Ecto neural progenitor cell (in vitro differentiated cells): ENCODE measurements around the gene BCAS3.

Experiments
- DNase-seq: peaks from one replicate; pipeline ENCODE4 v3.0.0-alpha.2; 2018; ENCODE audit warnings: low spot score

The BCAS3 gene

DNA sequence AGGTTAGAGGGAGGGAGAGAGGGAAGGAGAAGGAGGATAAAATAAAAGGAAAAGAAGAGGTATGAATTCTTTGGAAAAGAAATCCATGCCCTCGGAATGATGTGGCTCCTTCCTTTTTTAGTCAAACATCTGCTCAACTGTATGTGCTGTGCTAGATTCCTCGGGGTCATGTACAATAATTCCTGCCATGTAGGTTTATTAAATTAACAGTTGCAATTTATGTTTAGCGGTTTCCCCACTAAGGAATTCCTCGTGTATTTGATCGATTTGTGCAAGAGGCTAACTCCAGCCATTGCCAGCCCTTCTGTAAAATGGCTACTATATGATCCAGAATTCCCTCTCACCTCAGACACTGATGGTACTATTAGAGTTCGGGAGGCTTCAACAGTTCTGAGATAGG is 639.0 kb downstream of the BCAS3 start:
- DNase-seq, result no peak

DNA sequence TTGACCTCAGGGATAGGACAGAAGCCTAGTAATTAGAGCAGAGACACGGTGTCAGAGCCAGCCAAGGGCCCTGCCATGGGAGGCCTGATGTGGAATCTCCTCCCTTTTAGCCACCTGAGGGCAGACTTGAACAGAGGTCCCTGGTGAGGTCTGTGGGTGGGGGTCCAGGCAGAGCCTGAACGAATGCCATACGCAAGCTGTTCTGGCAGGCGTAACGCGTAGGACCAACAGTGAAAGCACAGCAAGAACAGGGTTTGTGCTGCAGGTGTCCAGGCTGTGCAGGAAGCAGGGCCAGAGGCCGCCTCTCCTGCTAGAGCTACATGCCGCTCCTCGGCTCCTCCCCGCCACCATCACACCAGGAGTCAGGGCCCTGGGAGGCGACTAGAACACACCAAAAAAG is 640.1 kb downstream of the BCAS3 start:
- DNase-seq, result no peak

DNA sequence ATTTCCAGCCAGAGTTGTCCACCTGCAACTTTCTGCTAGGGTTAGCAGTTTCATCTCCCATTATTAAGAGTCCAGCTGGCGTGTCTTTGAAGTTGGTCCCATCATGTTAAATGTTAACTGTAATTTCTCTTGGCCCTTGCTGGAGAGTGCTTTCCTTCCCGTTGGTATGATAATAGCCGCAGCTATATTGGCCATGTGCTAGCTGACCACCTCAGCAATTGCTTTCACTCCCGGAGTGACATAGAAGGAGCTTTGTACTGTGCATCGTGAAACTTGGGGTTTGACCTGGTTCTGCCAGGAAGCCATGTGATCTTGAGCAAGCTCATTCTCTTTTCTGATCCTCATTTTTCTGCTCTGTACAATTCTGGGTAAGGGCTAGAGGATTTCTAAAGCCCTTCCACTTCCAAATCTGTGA is 641.0 kb downstream of the BCAS3 start:
- no peak for DNase-seq

DNA sequence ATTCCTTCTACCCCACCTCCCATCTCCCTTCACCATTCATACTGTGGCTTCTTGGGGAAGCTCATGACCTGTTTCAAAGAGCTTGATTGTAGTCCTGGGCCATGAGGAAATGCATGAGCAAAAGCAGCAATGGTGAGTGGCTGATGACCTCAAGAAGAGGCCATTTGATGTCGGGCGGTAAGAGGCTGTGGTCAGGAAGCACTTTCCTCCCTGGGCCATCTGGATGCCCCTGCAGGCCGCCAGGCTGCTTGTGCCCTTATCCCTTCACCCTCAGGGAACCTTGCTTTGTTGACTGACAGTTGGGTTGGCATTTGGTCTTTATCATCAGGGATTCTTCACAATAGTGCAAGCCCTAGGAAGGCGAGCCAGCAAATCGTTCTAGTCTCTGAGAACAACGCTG is 643.7 kb downstream of the BCAS3 start:
- DNase-seq, result no peak

DNA sequence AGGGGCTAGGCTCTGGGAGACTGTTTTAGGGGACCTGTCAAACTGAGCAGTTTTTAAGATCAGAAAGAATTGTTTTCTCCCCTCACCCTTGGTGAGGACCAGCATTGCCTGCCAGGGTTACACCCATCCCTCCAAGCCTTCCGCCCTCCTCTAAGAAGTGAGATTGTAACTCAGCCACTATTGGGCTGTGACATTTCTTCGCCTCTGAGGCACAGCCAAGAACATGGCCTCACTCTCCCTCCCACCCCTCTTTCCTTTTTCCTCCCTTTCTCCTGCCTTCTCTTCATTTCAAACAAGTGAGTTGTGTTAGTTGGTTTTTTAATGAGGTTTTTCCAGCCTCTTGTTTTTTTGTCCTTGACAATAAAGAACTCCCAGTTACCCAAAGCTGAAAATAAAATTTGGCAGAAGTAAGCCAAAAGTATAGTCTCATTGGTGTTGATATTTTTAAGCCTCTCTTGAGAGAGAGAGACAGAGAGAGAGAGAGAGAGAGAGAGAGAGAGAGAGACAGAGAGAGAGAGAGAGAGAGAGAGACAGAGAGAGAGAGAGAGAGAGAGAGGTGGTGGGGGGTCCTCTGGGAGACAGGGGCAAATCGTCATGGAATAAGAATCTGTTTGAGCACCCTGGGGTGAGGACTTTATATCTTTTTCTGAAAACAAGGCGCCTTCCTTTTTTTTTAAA is 644.8 kb downstream of the BCAS3 start:
- DNase-seq, result no peak

DNA sequence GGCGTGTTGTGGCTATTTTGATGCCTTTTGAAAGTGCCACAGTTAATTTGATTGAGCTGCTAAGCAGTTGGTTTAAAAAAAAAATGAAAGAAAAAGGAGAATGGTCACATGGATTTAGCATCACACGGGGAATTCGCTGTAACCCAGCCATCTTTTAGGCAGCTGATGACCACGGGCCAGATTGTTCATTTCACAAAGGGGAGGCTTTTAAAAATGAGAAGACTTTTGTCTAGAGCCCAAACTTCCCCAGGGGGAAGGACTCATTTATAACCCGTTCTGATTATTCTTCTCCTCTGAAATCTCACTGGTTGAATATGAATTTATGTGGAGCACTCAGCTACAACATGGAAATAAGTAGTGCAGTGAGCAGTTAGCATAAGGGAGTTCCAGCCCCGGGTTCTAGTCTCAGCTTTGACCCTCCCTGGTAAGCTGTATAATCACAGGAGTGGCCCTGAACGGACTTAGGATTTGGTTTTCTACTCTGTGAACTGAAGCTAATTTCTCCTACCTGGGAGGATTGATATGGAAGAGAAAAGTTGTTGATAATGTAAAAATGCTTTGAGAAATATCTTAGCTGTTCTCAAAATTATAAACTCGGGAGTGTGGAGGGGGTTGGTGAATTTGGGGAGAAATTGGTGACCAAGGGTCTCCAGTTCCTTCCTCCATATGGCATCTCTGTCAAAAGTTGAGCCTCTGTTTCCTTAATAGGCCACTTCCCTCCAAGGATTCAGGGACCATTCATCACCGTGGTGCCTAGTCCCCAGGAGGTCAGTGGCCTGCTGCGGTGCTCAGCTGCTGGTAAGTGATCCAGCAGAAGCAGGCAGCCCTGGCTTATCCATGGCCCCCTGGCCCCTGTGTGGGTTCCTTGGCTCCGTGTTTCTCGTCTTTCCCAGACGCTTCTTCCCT is 645.6 kb downstream of the BCAS3 start:
- DNase-seq, result no peak

DNA sequence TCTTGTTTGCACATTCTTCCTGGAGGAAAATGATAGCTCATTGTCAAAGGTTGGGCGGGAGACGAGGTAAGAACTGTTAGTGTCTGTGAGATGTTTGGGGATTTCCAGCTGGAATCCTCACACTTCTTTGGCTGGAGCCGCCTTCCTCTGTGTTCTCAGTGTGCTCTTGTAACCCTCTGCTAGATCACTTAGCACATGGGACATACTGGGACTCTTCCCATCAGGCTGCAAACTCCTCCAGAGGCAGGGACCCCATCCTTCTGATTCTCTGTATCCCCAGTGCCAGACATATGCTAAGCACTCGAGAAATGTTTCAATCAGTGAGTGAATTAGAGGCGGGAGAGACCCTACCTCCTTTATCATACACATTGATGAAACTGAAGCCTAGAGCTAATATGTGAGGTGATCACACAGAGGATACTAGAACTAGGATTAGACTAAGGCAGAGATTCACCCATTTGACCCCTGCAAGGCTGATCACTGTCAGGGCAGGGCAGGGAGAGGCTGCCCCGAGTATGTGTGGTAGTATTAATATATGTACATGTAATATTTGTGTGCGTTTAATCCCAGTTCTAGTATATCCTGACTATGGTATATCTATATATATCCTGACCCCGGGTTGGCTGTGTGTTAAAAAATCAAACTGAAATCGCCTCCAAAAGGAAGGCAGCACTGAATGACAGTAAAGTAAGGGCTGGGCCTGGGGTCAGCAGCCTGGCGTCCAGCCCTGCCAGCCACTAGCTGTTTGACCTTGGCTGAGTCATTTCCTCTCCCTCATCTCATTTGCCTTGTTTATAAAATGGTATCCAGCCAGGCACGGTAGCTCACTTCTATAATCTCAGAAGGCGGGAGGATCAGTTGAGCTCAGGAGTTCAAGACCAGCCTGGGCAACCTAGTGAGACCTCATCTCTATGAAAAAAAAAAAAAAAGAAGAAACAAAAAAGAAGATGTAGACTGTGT is 646.5 kb downstream of the BCAS3 start:
- DNase-seq, result no peak

DNA sequence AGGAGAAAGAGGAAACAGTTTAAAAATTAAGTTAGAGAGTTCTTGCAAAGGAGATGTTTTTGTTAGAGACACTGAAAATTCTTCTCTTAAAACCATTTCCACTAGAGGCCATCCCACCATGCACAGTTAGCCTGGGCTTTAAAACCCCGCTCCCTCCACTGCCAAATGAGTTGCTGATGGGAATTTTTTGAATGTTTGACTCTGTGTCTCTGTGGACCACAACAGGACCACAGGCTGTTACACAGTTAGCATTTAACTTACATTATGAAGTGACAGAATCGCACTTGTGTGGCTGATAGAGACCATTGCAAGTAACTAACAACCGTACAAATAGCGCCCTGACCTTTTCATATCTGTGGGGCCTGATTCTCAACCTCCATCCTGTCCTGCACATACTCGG is 647.3 kb downstream of the BCAS3 start:
- DNase-seq, result no peak

DNA sequence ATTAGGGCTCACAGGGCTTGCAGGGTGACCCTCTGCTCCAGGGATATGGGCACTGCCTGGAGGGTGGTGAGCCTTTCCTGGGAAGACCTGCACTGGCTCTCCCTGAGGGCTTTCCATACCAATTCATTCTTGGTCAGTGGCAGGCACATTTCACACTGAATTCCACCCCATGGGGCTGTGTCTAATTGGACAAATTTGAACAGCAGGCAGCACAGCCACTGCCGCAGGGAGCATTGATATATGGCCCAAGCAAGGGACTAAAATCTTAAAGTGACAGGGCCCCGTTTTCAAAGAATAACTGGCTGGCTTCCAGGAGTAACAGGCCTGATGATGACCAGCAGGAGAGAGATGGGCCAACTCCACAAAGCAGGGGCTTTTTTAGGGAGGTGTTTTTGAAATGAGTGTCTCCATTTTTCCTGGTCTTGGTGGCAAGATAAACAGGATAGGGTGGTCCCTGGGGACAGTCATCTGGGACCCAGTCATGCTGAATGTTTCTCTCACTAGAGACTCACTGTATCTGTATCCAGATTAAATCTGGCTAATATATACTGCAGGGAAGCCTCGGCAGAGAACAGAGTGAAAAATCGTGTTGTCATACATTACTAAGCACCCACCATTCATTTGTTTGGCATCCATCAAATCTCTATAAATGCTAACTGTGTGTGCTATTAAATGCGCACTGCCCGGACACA is 647.9 kb downstream of the BCAS3 start:
- peak; percentile 61 for DNase-seq

DNA sequence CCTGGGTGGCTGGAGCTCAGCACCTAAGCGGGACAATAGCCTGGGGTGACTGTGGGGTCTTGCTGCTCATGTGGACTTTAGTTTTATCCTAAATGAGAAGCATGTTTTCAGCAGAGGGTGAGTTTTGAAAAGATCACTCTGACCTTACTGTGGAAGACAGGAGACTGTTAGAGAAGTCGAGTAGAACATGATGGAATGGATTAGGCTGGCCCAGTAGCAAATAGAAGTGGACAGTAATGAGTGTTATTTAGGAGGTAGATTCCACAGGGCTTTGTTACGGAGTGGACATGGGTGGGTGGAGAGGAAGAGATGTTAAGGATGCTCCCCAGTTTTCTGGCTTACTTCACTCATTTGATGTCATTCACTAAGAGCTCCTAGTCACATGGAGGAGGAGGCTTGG is 648.7 kb downstream of the BCAS3 start:
- no peak for DNase-seq

DNA sequence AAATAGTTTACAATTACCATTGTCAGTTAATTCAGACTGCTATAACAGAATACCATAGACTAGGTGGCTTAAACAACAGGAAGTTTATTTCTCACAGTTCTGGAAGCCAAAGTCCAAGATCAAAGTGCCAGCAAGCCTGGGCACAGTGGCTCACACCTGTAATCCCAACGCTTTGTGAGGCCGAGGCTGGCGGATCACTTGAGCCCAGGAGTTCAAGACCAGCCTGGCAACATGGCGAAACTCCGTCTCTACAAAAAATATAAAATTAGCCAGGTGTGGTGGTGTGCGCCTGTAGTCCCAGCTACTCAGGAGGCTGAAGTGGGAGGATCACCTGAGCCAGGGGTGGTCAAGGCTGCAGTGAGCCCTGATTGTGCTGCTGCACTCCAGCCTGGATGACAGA is 650.7 kb downstream of the BCAS3 start:
- DNase-seq, result no peak

DNA sequence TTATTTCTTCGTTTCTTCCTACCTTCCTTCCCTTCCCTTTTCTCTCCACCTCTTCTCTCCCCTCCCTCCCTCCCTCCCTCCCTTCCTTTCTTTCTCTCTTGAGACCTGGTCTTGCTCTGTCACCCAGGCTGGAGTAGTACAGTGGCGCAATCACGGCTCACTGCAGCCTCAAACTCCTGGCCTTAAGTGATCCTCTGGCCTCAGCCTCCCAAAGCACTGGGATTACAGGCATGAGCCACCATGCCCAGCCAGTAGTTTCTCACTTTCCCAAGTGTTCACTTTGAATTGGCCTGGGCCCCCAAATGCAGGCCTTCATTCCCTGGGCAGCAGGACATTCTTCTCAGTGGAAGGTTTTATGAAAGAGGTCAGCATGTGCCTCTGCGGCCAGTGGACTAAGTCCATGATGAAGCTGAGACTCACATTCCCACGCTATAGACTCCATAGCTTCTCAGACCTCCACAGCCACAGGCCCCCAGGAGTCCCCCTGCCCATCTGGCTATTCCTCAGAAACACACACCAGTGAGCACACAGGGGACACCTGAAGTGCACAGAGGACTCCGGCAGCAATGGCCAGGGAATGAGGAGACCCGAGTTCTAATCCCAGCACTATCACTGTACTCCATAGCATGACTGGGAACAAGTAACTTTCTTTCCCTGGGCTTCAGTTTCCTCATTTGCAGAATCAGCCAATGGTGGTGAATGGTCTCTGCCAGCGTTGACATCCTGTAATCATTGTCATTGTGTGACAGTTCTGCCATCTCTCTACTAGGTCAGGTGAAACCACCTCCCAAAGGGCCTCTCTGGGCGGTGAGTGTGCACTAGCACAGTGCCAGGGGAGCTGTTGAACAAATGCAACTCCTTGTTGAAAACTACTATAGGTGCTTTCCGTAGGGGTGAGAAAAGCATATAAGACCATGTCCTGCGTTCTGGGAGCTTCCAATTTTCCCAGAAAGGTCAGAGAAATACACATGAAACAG is 652.8 kb downstream of the BCAS3 start:
- DNase-seq, result no peak

DNA sequence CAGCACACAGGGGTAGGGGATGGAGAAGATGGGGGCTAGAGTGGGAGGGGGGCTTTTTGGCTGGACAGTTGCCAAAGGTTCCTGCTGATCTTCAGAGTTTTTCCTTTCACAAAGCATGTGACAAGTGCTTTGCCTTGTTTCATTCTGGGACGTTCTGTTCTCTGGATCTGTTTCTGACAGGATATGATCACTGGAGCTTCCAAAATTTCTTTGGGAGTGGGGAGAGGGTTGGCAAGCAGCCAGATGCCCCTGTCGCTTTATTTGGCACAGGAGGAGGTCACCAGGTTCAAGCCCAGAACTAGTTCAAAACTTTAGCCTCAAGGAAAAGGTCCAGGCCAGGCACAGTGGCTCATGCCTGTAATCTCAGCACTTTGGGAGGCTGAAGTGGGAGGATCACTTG is 653.5 kb downstream of the BCAS3 start:
- DNase-seq, result no peak

DNA sequence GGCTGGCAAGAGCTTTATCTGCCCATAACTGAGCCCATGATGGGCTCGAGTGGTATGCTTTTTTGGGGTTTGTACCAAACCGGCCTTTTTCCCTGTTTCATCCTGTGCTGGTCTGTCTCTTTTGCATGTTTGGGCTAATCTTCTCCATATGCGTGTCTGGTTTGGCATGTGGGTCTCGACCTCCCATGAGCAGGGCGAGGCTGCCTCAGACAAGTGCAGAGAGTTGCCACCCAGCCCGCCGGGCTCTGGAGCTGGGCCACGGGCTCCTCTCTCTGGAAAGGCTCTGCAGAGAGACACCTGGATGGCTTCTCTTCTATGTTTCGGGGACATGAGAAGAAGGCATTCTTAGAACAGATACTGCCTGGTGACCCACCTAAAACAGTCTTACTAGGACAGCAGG is 654.2 kb downstream of the BCAS3 start:
- no peak for DNase-seq

DNA sequence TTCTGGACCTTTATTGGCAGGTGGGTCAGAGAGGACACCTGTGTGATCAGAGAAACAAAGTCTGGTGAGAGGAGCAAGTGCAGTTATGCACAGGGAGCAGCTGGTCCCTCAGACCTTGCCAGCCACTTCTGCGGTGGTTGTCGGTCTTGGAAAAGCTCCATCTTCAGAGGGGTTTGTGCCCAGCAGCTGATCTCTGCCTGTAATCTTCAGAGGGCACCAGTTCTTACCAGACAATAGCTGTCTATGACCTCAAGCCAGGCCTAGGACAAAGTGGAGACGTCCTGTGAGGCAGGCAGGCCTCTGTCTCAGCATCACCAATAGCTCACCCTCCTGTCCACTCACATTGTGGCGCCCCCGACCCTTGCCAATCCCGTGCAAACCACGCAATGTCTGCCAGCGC is 655.5 kb downstream of the BCAS3 start:
- DNase-seq, result no peak

DNA sequence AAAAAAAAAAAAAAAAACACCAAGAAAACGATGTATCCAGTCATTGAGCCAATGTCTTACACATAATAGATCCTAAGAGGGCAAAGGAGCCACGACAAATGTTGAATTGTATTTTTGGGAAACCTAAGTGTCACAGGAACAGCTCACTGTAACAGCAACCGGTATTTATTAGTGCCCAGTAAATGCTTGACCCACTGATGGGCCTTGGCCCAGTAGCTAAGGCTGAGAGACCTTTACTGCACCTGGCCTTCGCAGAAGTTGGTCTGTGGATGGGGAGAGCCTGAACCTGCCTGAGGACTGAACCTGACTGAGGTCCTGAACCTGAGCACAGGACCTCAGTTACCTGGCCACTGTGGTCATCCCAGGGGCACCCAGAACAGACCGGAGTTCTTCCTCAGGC is 657.0 kb downstream of the BCAS3 start:
- no peak for DNase-seq

DNA sequence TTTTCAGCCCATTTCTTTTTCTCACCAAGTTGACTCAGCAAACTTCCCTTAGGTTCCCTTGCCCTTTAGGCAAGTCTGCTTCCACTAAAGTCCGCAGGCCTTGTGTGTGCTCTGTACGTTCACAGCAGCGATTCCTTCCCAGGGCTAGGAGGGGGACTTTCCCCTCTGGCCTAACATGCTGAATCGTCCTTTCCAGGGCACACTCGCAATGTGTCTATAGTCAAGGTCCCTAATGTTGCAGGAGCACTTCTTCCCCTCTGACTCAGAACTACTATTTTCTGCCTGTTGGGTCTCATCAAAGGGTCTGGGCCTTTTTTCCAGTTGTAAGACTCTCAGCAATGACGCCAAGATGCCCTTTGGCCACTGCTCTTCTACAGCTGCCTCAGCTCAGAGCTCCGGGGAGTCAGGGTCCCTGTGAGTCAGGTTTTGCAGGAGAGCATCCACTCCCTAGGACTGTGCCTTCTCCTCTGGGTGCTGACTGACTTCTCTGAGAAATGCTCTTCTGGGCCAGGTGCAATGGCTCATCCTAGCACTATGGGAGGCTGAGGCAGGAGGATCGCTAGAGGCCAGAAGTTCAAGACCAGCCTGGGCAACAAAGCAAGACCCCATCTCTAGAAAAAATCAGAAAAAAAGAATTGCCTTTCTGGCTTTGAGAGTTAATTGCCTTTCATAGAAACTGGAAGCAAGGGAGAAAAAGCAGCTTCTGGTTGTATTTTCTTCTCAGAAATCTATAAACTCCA is 657.6 kb downstream of the BCAS3 start:
- no peak for DNase-seq

DNA sequence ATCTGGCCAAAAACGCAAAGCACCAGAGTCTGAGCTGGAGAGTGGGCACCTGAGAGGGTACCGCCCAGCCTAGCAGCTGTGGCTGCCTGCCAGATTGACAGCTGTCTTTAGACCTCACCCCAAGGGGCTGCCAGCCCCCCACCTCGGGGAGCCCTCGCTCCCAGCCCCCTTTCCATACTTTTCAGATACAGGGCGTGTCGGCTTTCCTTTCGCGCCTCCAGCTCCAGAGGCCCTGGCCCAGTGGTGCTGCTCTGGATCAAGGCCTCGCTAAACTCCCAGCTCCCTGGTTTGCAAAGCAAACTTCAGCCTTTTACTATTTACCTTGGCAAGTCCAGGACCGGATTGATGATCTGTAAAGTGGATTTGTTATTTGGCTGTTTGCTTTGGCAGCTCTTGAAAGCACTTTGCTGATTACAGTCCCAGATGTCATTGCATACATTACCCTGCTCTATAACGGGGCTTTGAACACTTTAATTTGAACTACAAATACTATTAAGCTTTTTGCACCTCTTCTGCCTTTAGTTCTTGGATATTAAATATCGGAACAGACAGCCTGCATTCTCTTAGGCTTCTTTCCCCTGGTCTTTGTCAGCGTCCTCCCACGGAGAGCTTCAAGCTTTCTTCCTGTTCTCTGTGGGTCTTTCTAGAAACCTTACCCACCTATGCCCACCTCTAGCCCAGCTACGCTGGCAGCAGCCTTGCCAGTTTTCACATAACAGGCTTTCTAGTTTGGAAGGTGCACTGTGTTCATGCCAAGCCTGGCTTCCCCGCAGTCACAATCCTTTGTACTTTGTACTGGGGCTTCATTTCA is 658.4 kb downstream of the BCAS3 start:
- DNase-seq, result no peak

DNA sequence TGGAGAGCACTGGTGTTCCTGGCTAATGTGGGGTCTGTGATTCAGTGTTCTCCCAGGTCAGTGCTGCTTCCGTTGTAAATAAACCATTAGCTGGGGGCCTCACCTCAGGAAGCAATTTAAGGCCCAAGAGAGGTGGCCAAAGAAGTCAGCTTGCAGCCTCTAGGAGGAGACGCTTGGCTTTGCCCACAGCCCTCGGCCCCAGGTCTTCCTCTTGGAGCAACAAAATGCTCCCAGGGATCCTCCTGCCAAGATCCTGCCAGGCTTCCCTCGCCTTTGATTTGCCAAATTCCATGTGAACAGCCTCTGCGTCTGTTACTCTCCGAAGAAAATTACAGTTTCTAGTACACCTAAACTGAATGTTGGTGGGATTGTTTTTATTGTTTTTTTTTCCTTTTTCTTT is 659.6 kb downstream of the BCAS3 start:
- DNase-seq, result no peak
